H9 (cell line): ENCODE measurements around the gene ZNF586. TPM values are rescaled to one million over a fixed set of nuclear protein-coding genes. Genes with fewer than 3 reads are reported as not detected.

Source experiments
- DNase-seq: peaks from one replicate; pipeline ENCODE4 v3.0.0-alpha.2; 2017
- H2AFZ ChIP-seq: one replicate; pipeline ENCODE4 v1.6.1; 2013; ENCODE audit warnings: mild to moderate bottlenecking, low read length, control low read depth, moderate library complexity
- H2AK5ac ChIP-seq: 2 replicates; pipeline ENCODE4 v1.6.1; 2013; ENCODE audit warnings: low read length, control low read depth, mixed read lengths; ENCODE audit not compliant: insufficient read length
- H2BK120ac ChIP-seq: one replicate; pipeline ENCODE4 v1.6.1; 2013; ENCODE audit warnings: low read depth, mild to moderate bottlenecking, low read length, control low read depth, inconsistent platforms; ENCODE audit not compliant: poor library complexity, severe bottlenecking
- H2BK12ac ChIP-seq: 2 replicates; pipeline ENCODE4 v1.6.1; 2013; ENCODE audit warnings: low read length, control low read depth, mixed read lengths, low read depth; ENCODE audit not compliant: insufficient read length
- H2BK15ac ChIP-seq: 2 replicates; pipeline ENCODE4 v1.6.1; 2013; ENCODE audit warnings: low read depth, low read length, control low read depth
- H2BK20ac ChIP-seq: one replicate; pipeline ENCODE4 v1.6.1; 2013; ENCODE audit warnings: low read depth, mild to moderate bottlenecking, low read length, control low read depth, inconsistent platforms; ENCODE audit not compliant: poor library complexity, severe bottlenecking
- H2BK5ac ChIP-seq: 2 replicates; pipeline ENCODE4 v1.6.1; 2013; ENCODE audit warnings: low read length, control low read depth, mixed read lengths; ENCODE audit not compliant: insufficient read length
- H3K14ac ChIP-seq: 2 replicates; pipeline ENCODE4 v1.6.1; 2013; ENCODE audit warnings: low read length, control low read depth; ENCODE audit not compliant: insufficient read depth
- H3K18ac ChIP-seq: 2 replicates; pipeline ENCODE4 v1.6.1; 2013; ENCODE audit warnings: low read depth, mild to moderate bottlenecking, mixed read lengths, low read length, control low read depth; ENCODE audit not compliant: insufficient read length
- H3K23ac ChIP-seq: 2 replicates; pipeline ENCODE4 v1.6.1; 2013; ENCODE audit warnings: low read length, control low read depth, mixed read lengths, low read depth; ENCODE audit not compliant: insufficient read length
- H3K23me2 ChIP-seq: 2 replicates; pipeline ENCODE4 v1.6.1; 2013; ENCODE audit warnings: low read depth, mild to moderate bottlenecking, mixed read lengths, low read length, control low read depth; ENCODE audit not compliant: insufficient read length, poor library complexity, severe bottlenecking
- H3K27ac ChIP-seq: 2 replicates; pipeline ENCODE4 v1.5.1; 2013; ENCODE audit warnings: low read length, control low read depth, mixed read lengths, low read depth; ENCODE audit not compliant: insufficient read length
- H3K27me3 ChIP-seq: 2 replicates; pipeline ENCODE4 v1.6.1; 2013; ENCODE audit warnings: low read length, control low read depth, inconsistent platforms; ENCODE audit not compliant: insufficient read depth
- H3K4ac ChIP-seq: 2 replicates; pipeline ENCODE4 v1.6.1; 2013; ENCODE audit warnings: low read depth, mild to moderate bottlenecking, control low read depth, inconsistent platforms, low read length, moderate library complexity
- H3K4me1 ChIP-seq: 2 replicates; pipeline ENCODE4 v1.6.1; 2013; ENCODE audit warnings: low read length, control low read depth, inconsistent platforms; ENCODE audit not compliant: insufficient read depth
- H3K4me2 ChIP-seq: 2 replicates; pipeline ENCODE4 v1.6.1; 2013; ENCODE audit warnings: low read length, control low read depth, mixed read lengths; ENCODE audit not compliant: insufficient read length, insufficient read depth
- H3K56ac ChIP-seq: 2 replicates; pipeline ENCODE4 v1.6.1; 2013; ENCODE audit warnings: low read depth, mild to moderate bottlenecking, mixed read lengths, low read length, control low read depth; ENCODE audit not compliant: insufficient read length
- H3K79me1 ChIP-seq: 2 replicates; pipeline ENCODE4 v1.6.1; 2013; ENCODE audit warnings: low read depth, mild to moderate bottlenecking, moderate library complexity, low read length, control low read depth, inconsistent platforms; ENCODE audit not compliant: insufficient read depth, poor library complexity, severe bottlenecking
- H3K79me2 ChIP-seq: 2 replicates; pipeline ENCODE4 v1.6.1; 2013; ENCODE audit warnings: low read length, control low read depth, inconsistent platforms; ENCODE audit not compliant: insufficient read depth
- H3K9ac ChIP-seq: 2 replicates; pipeline ENCODE4 v1.6.1; 2013; ENCODE audit warnings: low read length, control low read depth, mixed read lengths; ENCODE audit not compliant: insufficient read length; ENCODE audit errors: extremely low read depth
- H3K9me3 ChIP-seq: one replicate; pipeline ENCODE4 v1.6.1; 2013; ENCODE audit warnings: low read depth, low read length, inconsistent platforms; ENCODE audit not compliant: control insufficient read depth
- H3T11ph ChIP-seq: one replicate; pipeline ENCODE4 v1.6.1; 2013; ENCODE audit warnings: mild to moderate bottlenecking, low read length, control low read depth, inconsistent platforms
- H4K20me1 ChIP-seq: one replicate; pipeline ENCODE4 v1.6.1; 2013; ENCODE audit not compliant: control insufficient read depth, insufficient read length, insufficient read depth
- H4K5ac ChIP-seq: 2 replicates; pipeline ENCODE4 v1.6.1; 2013; ENCODE audit warnings: low read depth, mild to moderate bottlenecking, mixed read lengths, low read length, control low read depth; ENCODE audit not compliant: insufficient read length
- H4K8ac ChIP-seq: replicated peaks from 2 replicates; pipeline ENCODE4 v1.6.1; 2013; ENCODE audit warnings: low read length, control low read depth, mixed read lengths, low read depth; ENCODE audit not compliant: insufficient read length
- H4K91ac ChIP-seq: 2 replicates; pipeline ENCODE4 v1.6.1; 2013; ENCODE audit warnings: low read depth, mild to moderate bottlenecking, moderate library complexity, mixed read lengths, low read length, control low read depth; ENCODE audit not compliant: insufficient read length
- H3K27ac Mint-ChIP-seq, 3 experiments: 2 replicates in 2 of 3; 3 replicates in 1 of 3; pipeline ENCODE4 v1.8.0; 2020 to 2021; ENCODE audit warnings: mixed read lengths in 3 of 3, mild to moderate bottlenecking in 1 of 3, moderate library complexity in 1 of 3
- H3K27me3 Mint-ChIP-seq: 2 replicates; pipeline ENCODE4 v1.8.0; 2021; ENCODE audit warnings: low read depth, mild to moderate bottlenecking, moderate library complexity, mixed read lengths
- H3K36me3 Mint-ChIP-seq, 3 experiments: 2 replicates in 2 of 3; 3 replicates in 1 of 3; pipeline ENCODE4 v1.8.0; 2020 to 2021; ENCODE audit warnings: low read depth in 3 of 3, mixed read lengths in 3 of 3; ENCODE audit not compliant: insufficient read depth in 1 of 3
- H3K4me1 Mint-ChIP-seq, 2 experiments: 2 replicates each; pipeline ENCODE4 v1.8.0; 2020; ENCODE audit warnings: mixed read lengths in 2 of 2
- H3K4me3 Mint-ChIP-seq, 2 experiments: 2 replicates in 1 of 2; 3 replicates in 1 of 2; pipeline ENCODE4 v1.8.0; 2020 to 2021; ENCODE audit warnings: mild to moderate bottlenecking in 2 of 2, mixed read lengths in 2 of 2, moderate library complexity in 1 of 2
- H3K9me3 Mint-ChIP-seq, 2 experiments: 2 replicates in 1 of 2; 3 replicates in 1 of 2; pipeline ENCODE4 v1.8.0; 2020; ENCODE audit warnings: mild to moderate bottlenecking in 2 of 2, mixed read lengths in 2 of 2, moderate library complexity in 1 of 2
- WGBS: extraction: QIAGEN DNeasy Blood & Tissue Kit; methylation state at CpG from one replicate; pipeline ENCODE4 v1.1.7; 2013; ENCODE audit warnings: missing lambda C conversion rate, low lambda C conversion rate, mixed read lengths; ENCODE audit not compliant: insufficient read length; ENCODE audit errors: extremely low coverage; 5-methylcytosine and 5-hydroxymethylcytosine counted together
- total RNA-seq: library from RNA; stranded (reverse); gene quantifications from 2 replicates; pipeline ENCODE4 v1.2.1, GENCODE V29; 2021
- TF ChIP-seq, protein P1 (sequence below): fragments of 200-600 bp; sonication (generic); conservative IDR thresholded peaks from 3 replicates; pipeline ENCODE4 v1.8.0; 2021; ENCODE audit warnings: antibody characterized with exemption, mild to moderate bottlenecking

ZNF586 gene
- total RNA-seq, 1 experiment from 2014 or later: 17.6 TPM

DNA sequence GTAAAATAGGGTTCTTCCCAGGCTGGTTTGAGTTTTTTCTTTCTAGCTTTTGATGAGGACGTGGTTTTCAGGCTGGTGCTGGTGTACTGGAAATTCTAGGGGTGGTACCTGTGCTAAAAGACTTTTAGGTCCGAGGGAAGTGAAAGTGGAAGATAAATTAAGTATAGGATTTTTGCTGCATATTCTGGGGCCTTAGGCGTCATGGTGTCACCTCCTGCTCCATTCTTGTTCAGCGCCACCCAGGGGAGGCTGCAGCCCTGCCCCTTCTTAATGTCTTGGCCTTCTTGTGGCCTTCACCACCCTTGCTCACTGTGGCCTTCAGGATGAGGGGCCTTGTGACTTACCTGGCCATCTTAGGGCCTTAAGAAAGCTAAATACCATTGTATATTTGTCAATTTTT lies 32.8 kb downstream of the ZNF586 start:
- Histone ChIP-seq H4K5ac (no peak overlapping the region), H3K79me2 (no peaks in the 10 kb centered on the region), H2BK12ac (no peak overlapping the region), H3K56ac (no peak overlapping the region), H4K91ac (no peak overlapping the region), H3K4me1 (peaks cover 8% of the 10 kb centered on the region; the same call in 1 of the 2 replicates), H3K27me3 (no peaks in the 10 kb centered on the region), H3K18ac (no peak overlapping the region), H3K79me1 (no peaks in the 10 kb centered on the region), H2BK5ac (no peak overlapping the region), H3K9me3 (no peaks in the 10 kb centered on the region), H4K20me1 (no peaks in the 10 kb centered on the region), H3K9ac (no peak overlapping the region), H2BK20ac (no peak overlapping the region), H2BK15ac (no peak overlapping the region), H2AK5ac (no peak overlapping the region), H3K4ac (no peak overlapping the region), H2BK120ac (no peak overlapping the region), H4K8ac (no peak overlapping the region), H3K14ac (no peak overlapping the region), H3K4me2 (peak overlapping the region; percentile 10), H3K23me2 (peaks cover 11% of the 10 kb centered on the region), H3K27ac (peak overlapping the region; percentile 51), H3T11ph (no peak overlapping the region), H2AFZ (no peak overlapping the region), H3K23ac (no peak overlapping the region)
- H3K9me3 Mint-ChIP-seq: no peaks in the 10 kb centered on the region
- H3K4me1 Mint-ChIP-seq: peaks cover 49 to 56% of the 10 kb centered on the region in 2 experiments
- peak overlapping the region; percentile 9 to 61; a peak in 2 of 5 replicates for H3K4me3 Mint-ChIP-seq
- TF ChIP-seq, protein P1, sequence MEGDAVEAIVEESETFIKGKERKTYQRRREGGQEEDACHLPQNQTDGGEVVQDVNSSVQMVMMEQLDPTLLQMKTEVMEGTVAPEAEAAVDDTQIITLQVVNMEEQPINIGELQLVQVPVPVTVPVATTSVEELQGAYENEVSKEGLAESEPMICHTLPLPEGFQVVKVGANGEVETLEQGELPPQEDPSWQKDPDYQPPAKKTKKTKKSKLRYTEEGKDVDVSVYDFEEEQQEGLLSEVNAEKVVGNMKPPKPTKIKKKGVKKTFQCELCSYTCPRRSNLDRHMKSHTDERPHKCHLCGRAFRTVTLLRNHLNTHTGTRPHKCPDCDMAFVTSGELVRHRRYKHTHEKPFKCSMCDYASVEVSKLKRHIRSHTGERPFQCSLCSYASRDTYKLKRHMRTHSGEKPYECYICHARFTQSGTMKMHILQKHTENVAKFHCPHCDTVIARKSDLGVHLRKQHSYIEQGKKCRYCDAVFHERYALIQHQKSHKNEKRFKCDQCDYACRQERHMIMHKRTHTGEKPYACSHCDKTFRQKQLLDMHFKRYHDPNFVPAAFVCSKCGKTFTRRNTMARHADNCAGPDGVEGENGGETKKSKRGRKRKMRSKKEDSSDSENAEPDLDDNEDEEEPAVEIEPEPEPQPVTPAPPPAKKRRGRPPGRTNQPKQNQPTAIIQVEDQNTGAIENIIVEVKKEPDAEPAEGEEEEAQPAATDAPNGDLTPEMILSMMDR: peak; percentile 29; the same call in 2 of the 3 replicates
- no peaks in the 10 kb centered on the region for H3K27me3 Mint-ChIP-seq
- H3K36me3 Mint-ChIP-seq: peaks cover 8 to 15% (median 14%) of the 10 kb centered on the region in 3 experiments
- peak overlapping the region; percentile 92 to 96 (median 95); a peak in 6 of 7 replicates for H3K27ac Mint-ChIP-seq
- peak; percentile 61 for DNase-seq
- WGBS: no CpG with 5 or more reads among the region's 4 CpGs
